GM23248 (cell line): ENCODE measurements around the gene SBDS.
"Not testable (repeated sequence)": the region's sequence is repeated elsewhere in the genome, so short reads cannot be mapped to it uniquely, and the experiment has no call there.

Source experiments
- EZH2 ChIP-seq: fragments of 200-600 bp; sonication (generic); IDR thresholded peaks from 2 replicates; pipeline ENCODE4 v1.6.1; 2018; ENCODE audit warnings: antibody characterized with exemption, mild to moderate bottlenecking; ENCODE audit not compliant: insufficient read depth, poor library complexity, severe bottlenecking
- EZH2phosphoT487 ChIP-seq: fragments of 200-600 bp; sonication (generic); IDR thresholded peaks from 2 replicates; pipeline ENCODE4 v1.6.1; 2018; ENCODE audit warnings: antibody characterized with exemption, moderate library complexity, mild to moderate bottlenecking, low read depth; ENCODE audit not compliant: insufficient read depth

GRCh38 chr7:67040832-67041231 is 45.4 kb upstream of the SBDS start:
- not testable (repeated sequence) for TF ChIP-seq EZH2, EZH2phosphoT487
